GM12874 (cell line): ENCODE data around the gene ABL1.

Source experiments
- CTCF ChIP-seq: IDR thresholded peaks from 2 replicates; pipeline ENCODE4 v1.5.1; 2011; ENCODE audit warnings: low read depth, mild to moderate bottlenecking, control low read depth, low read length, moderate library complexity; ENCODE audit not compliant: insufficient read depth

Gene ABL1

GRCh38 chr9:130908878-130909355 is 73.9 kb downstream of the ABL1 start:
- no peak for TF ChIP-seq CTCF

GRCh38 chr9:130911254-130912049 is 76.4 kb downstream of the ABL1 start:
- TF ChIP-seq CTCF = no peak

GRCh38 chr9:130912932-130913598 is 78.0 kb downstream of the ABL1 start:
- no peak for TF ChIP-seq CTCF

DNA sequence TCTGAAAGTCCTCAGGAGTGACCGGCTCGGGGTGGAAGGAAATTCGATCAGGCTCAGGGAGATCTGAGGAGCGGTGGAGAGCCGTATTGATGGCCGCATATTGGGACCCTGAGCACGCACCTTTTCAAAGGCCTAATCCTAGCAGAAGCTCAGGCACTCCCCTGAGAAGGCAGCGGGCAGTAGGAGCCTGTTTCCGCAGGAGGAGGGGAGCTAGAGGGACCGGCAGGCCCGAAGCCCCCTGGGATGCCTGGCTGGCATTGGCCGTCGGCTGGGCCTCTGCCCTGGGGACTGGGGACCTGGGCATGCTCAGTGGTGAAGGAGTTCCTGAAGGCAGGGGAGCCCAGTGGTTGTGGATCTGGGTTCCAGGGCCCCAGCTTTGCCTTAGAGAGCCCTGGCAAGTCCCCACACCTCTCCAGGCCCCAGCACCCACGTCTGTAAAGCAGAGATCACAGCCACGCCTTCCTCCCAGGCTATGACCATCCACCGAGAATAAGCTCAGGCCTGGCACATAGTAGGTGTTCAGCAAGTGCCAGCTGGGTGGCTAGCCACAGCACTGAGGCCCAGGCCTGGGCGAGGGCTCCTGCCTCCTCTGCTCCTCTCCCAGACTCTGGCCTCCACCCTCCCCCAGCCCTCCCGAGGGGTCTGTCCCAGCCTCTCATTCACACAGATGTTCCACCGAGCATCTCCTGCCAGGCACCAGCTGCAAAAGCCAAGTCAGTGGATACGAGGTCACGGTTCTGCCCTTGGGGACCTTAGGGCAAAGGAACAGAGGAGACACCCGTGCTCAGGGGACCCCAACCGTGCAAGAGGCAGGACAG is 78.8 kb downstream of the ABL1 start:
- TF ChIP-seq CTCF = no peak

DNA sequence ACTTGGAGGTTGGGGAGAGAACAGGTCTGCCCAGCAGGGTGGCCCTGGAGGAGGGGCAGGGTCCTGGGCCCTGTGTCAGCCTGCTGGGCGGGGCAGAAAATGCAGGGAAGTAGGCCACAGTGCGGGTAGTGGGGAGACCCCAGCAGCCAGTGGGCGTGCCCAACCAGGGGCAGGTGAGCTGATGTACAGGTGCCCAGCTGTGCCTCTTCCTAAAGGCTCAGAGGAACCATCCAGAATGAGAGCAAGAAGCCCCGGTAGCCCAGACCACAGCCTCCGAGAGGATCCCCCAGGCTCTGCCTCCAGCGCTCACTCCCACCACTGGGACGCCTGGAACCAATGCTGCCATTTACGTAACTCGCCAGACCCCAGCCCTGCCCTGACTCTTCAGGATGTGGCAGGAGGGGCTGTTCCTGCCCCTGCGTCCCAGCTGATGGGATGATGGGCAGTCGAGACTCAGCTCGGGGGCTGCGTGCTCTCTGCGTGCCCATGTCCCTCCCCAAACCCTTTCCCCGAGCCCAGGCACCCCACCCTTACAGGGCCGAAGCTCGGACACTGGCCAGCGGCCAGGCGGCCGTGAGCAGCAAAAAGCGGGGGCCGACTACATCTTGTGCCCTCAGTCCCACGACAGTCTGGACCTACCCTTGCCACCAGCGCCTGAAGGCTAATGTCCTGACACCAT is 79.5 kb downstream of the ABL1 start:
- no peak for TF ChIP-seq CTCF

- no peak for TF ChIP-seq CTCF
Measured at GRCh38 chr9:130915096-130915447, 80.0 kb downstream of the ABL1 start.
